Measurements from ENCODE around the gene GRIK2.

DNA sequence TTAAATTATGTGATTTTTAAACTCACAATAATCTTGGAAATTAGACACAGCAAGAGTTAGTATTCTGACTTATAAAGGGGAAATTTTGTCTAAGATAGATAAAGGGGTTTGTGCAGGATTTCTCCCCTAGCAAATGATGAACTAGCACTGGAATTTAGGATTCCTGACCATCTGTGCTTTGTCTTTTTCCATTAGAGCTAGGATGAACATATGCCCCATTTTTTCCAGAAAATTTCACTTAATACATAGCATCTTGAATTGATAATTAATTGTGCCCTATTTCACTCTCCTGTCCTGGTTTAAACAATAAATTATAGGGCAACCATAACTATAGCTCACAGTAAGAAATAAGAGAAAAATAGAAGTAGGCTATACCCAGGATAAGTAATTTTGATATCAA lies 601.0 kb downstream of the GRIK2 start:
- TF ChIP-seq, protein P1, sequence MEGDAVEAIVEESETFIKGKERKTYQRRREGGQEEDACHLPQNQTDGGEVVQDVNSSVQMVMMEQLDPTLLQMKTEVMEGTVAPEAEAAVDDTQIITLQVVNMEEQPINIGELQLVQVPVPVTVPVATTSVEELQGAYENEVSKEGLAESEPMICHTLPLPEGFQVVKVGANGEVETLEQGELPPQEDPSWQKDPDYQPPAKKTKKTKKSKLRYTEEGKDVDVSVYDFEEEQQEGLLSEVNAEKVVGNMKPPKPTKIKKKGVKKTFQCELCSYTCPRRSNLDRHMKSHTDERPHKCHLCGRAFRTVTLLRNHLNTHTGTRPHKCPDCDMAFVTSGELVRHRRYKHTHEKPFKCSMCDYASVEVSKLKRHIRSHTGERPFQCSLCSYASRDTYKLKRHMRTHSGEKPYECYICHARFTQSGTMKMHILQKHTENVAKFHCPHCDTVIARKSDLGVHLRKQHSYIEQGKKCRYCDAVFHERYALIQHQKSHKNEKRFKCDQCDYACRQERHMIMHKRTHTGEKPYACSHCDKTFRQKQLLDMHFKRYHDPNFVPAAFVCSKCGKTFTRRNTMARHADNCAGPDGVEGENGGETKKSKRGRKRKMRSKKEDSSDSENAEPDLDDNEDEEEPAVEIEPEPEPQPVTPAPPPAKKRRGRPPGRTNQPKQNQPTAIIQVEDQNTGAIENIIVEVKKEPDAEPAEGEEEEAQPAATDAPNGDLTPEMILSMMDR (conservative IDR thresholded peaks at IDR 0.05; ENCODE audit: low read depth, low read length): no peak
- no peak for TF ChIP-seq EZH2phosphoT487 (IDR thresholded peaks at IDR 0.05; ENCODE audit: borderline replicate concordance, low read length)
- TF ChIP-seq EZH2 (IDR thresholded peaks at IDR 0.05; ENCODE audit: low read length, unreplicated experiment): no peak
